PC-3 (cell line): Measurements from ENCODE around the gene BCAS4. TPM values are rescaled to one million over a fixed set of nuclear protein-coding genes. Genes with fewer than 3 reads are reported as not detected.

Experiments used
- ATAC-seq: fragments of 200-7000 bp; cut with Tn5 transposase; 2 replicates; pipeline ENCODE4 v1.9.1; 2020; ENCODE audit warnings: mild to moderate bottlenecking, moderate library complexity
- BruUV-seq: library from RNA; stranded (reverse); fragments of 400-500 nt; replicated peaks from 2 replicates; lab custom pipeline; 2021; lab: Mats Ljungman, UMichigan
- CTCF ChIA-PET: fragments of 300-600 bp; sonication (Branson Sonifier 250); formaldehyde crosslinking; loops from one replicate; lab custom pipeline; 2022; ENCODE audit warnings: antibody characterized with exemption; lab: Charles Lee
- POLR2A ChIA-PET: fragments of 300-600 bp; sonication (Branson Sonifier 250); formaldehyde crosslinking; loops from one replicate; lab custom pipeline; 2022; ENCODE audit warnings: antibody characterized with exemption; ENCODE audit not compliant: unreplicated experiment; lab: Charles Lee
- DNase-seq: peaks from one replicate; pipeline ENCODE4 v3.0.0-alpha.2; 2015
- H2AFZ ChIP-seq: fragments of 300-600 bp; sonication (generic); 2 replicates; pipeline ENCODE4 v1.6.0; 2016; ENCODE audit warnings: antibody characterized with exemption, low read length
- H3F3A ChIP-seq: fragments of 300-600 bp; sonication (generic); one replicate; pipeline ENCODE4 v1.6.0; 2017; ENCODE audit warnings: antibody characterized with exemption, low read length, control low read depth, mild to moderate bottlenecking; ENCODE audit not compliant: unreplicated experiment
- H3K27ac ChIP-seq: fragments of 300-600 bp; sonication (generic); 2 replicates; pipeline ENCODE4 v1.5.1; 2016; ENCODE audit warnings: mild to moderate bottlenecking, low read length
- H3K27me3 ChIP-seq: fragments of 300-600 bp; sonication (generic); 2 replicates; pipeline ENCODE4 v1.6.1; 2016; ENCODE audit warnings: low read length, mixed read lengths
- H3K36me3 ChIP-seq: fragments of 300-600 bp; sonication (generic); 2 replicates; pipeline ENCODE4 v1.6.1; 2016; ENCODE audit warnings: low read depth, mixed run types, low read length, mixed read lengths
- H3K4me1 ChIP-seq: fragments of 300-600 bp; sonication (generic); 2 replicates; pipeline ENCODE4 v1.5.1; 2016; ENCODE audit warnings: low read length; ENCODE audit not compliant: insufficient read depth
- H3K4me2 ChIP-seq: fragments of 300-600 bp; sonication (generic); 2 replicates; pipeline ENCODE4 v1.6.0; 2016; ENCODE audit warnings: low read length
- H3K4me3 ChIP-seq: fragments of 300-600 bp; sonication (generic); 2 replicates; pipeline ENCODE4 v1.5.1; 2016; ENCODE audit warnings: mild to moderate bottlenecking, low read length, mixed read lengths
- H3K79me2 ChIP-seq: fragments of 300-600 bp; sonication (generic); 2 replicates; pipeline ENCODE4 v1.6.1; 2017; ENCODE audit warnings: low read length, mixed read lengths
- H3K9ac ChIP-seq: fragments of 300-600 bp; sonication (generic); 2 replicates; pipeline ENCODE4 v1.6.0; 2016; ENCODE audit warnings: mild to moderate bottlenecking, low read length
- H3K9me2 ChIP-seq: fragments of 300-600 bp; sonication (generic); replicated peaks from 2 replicates; pipeline ENCODE4 v1.6.1; 2016; ENCODE audit warnings: mixed run types, low read length, mixed read lengths
- H3K9me3 ChIP-seq: fragments of 300-600 bp; sonication (generic); 2 replicates; pipeline ENCODE4 v1.6.1; 2016; ENCODE audit warnings: low read length, mixed read lengths
- H4K20me1 ChIP-seq: fragments of 300-600 bp; sonication (generic); 2 replicates; pipeline ENCODE4 v1.6.1; 2016; ENCODE audit warnings: low read length, mixed read lengths
- CTCF ChIP-seq: fragments of 300-600 bp; sonication (generic); conservative IDR thresholded peaks from 2 replicates; pipeline ENCODE4 v1.5.1; 2017; ENCODE audit warnings: antibody characterized with exemption, low read depth, mild to moderate bottlenecking, low read length
- EZH2 ChIP-seq: fragments of 300-600 bp; sonication (generic); IDR thresholded peaks from one replicate; pipeline ENCODE4 v1.6.1; 2017; ENCODE audit warnings: antibody characterized with exemption, mild to moderate bottlenecking, low read length; ENCODE audit not compliant: unreplicated experiment
- EZH2phosphoT487 ChIP-seq: fragments of 300-600 bp; sonication (generic); IDR thresholded peaks from 2 replicates; pipeline ENCODE4 v1.6.1; 2018; ENCODE audit warnings: mild to moderate bottlenecking, antibody characterized with exemption, low read length, borderline replicate concordance
- intact Hi-C: fragments of 100-400 bp; cut with micrococcal nuclease; formaldehyde crosslinking; loops from 2 replicates; pipeline ENCODE4 v1.9.0; 2023
- total RNA-seq: library from RNA; depleted of rRNA; stranded (reverse); fragments of >200 nt; gene quantifications from 2 replicates; pipeline ENCODE4 v1.2.3, GENCODE V29; 2014

The BCAS4 gene
- total RNA-seq, 1 experiment from 2014 or later = 56.9 TPM

GRCh38 chr20:50886184-50886790 lies 91.4 kb downstream of the BCAS4 start:
- Histone ChIP-seq H3K36me3 (peaks cover 26% of the 10 kb centered on the region), H3K27me3 (no peaks in the 10 kb centered on the region), H3K9ac (no peak overlapping the region), H3F3A (no peaks in the 10 kb centered on the region), H3K9me3 (no peaks in the 10 kb centered on the region), H4K20me1 (peaks cover 19% of the 10 kb centered on the region; the same call in 1 of the 2 replicates), H3K9me2 (no peaks in the 10 kb centered on the region), H2AFZ (no peak overlapping the region), H3K4me1 (peaks cover 7% of the 10 kb centered on the region; the same call in 1 of the 2 replicates), H3K4me2 (no peak overlapping the region), H3K79me2 (no peaks in the 10 kb centered on the region), H3K27ac (no peak overlapping the region), H3K4me3 (no peak overlapping the region)
- ChIA-PET POLR2A (no interaction called here), CTCF (no interaction called here)
- DNase-seq = no peak
- no peak for TF ChIP-seq EZH2phosphoT487
- TF ChIP-seq CTCF = no peak
- intact Hi-C loops = no loop called here
- ATAC-seq = no peak
- no TSS peak for BruUV-seq

- no peak for DNase-seq
- BruUV-seq = no TSS peak
- Histone ChIP-seq H3F3A (no peaks in the 10 kb centered on the region), H3K27ac (no peak overlapping the region), H4K20me1 (peaks cover 23% of the 10 kb centered on the region; the same call in 1 of the 2 replicates), H3K36me3 (peaks cover 39% of the 10 kb centered on the region), H3K79me2 (0 out of 2 replicates have a peak, but pooled peaks cover 4% of the 10 kb centered on the region), H3K27me3 (no peaks in the 10 kb centered on the region), H3K9ac (no peak overlapping the region), H2AFZ (no peak overlapping the region), H3K4me1 (peaks cover 7% of the 10 kb centered on the region; the same call in 1 of the 2 replicates), H3K4me2 (no peak overlapping the region), H3K9me3 (no peaks in the 10 kb centered on the region), H3K4me3 (no peak overlapping the region), H3K9me2 (no peaks in the 10 kb centered on the region)
- intact Hi-C loops = no loop called here
- ATAC-seq = no peak
- TF ChIP-seq EZH2phosphoT487 (no peak), EZH2 (no peak), CTCF (no peak)
- CTCF ChIA-PET = no interaction called here
- POLR2A ChIA-PET = no interaction called here
Observed at GRCh38 chr20:50887576-50887975, 92.7 kb downstream of the BCAS4 start.

GRCh38 chr20:50891138-50891537 lies 96.3 kb downstream of the BCAS4 start:
- H3K36me3 ChIP-seq = peaks cover 68% of the 10 kb centered on the region

More at GRCh38 chr20:50891138-50891537, 96.3 kb downstream of the BCAS4 start:
- Histone ChIP-seq H4K20me1 (peaks cover 23% of the 10 kb centered on the region; the same call in 1 of the 2 replicates), H3K4me1 (peaks cover 7% of the 10 kb centered on the region; the same call in 1 of the 2 replicates), H3K4me2 (no peak overlapping the region), H3K9me3 (no peaks in the 10 kb centered on the region), H3F3A (no peaks in the 10 kb centered on the region), H3K9ac (no peak overlapping the region), H3K79me2 (0 out of 2 replicates have a peak, but pooled peaks cover 4% of the 10 kb centered on the region), H3K9me2 (no peaks in the 10 kb centered on the region), H2AFZ (no peak overlapping the region), H3K27me3 (no peaks in the 10 kb centered on the region), H3K27ac (no peak overlapping the region), H3K4me3 (no peak overlapping the region)
- intact Hi-C loops = loop anchor here (5.0 kb wide), 1 partner anchor 36 kb away; no protein-coding TSS in a partner anchor
- ChIA-PET CTCF (interaction anchor here (0.5 to 0.6 kb wide), 2 partner anchors 40 to 98 kb away, joined by 5 to 7 read pairs; partner anchors contain the start of gene ADNP), POLR2A (no interaction called here)
- no TSS peak for BruUV-seq
- ATAC-seq = peak; percentile 72
- TF ChIP-seq EZH2 (no peak), EZH2phosphoT487 (no peak), CTCF (no peak)
- peak; percentile 36 for DNase-seq
